Natural killer cell (primary cell): ENCODE measurements around the gene LHPP. TPM values are rescaled to one million over a fixed set of nuclear protein-coding genes. Genes with fewer than 3 reads are reported as not detected.

Experiments
- ATAC-seq, 3 donors: fragments of 150-1000 bp in 2 of 3; fragments of 200-7000 bp in 1 of 3; cut with Tn5 transposase; 1 replicate in 1 of 3; 2 replicates in 2 of 3; pipeline ENCODE4 v1.10.0; 2021; ENCODE audit warnings: mild to moderate bottlenecking in 2 of 3, moderate library complexity in 2 of 3
- DNase-seq, 2 donors: peaks; one replicate each; pipeline versions ENCODE4 v3.0.0 to v3.0.0-alpha.2; 2013 to 2021; ENCODE audit warnings: mixed read lengths in 1 of 2
- H3K27ac ChIP-seq: one replicate; pipeline ENCODE4 v1.5.1; 2013; ENCODE audit warnings: mild to moderate bottlenecking, low read length
- H3K27me3 ChIP-seq: one replicate; pipeline ENCODE4 v1.6.1; 2013; ENCODE audit warnings: low read length; ENCODE audit not compliant: control insufficient read depth, insufficient read depth
- H3K36me3 ChIP-seq: one replicate; pipeline ENCODE4 v1.6.1; 2013; ENCODE audit warnings: low read length; ENCODE audit not compliant: control insufficient read depth, insufficient read depth
- H3K4me1 ChIP-seq: one replicate; pipeline ENCODE4 v1.6.1; 2013; ENCODE audit warnings: low read length; ENCODE audit not compliant: control insufficient read depth, insufficient read depth
- H3K4me3 ChIP-seq: one replicate; pipeline ENCODE4 v1.5.1; 2013; ENCODE audit warnings: low read length
- H3K9me3 ChIP-seq: one replicate; pipeline ENCODE4 v1.6.1; 2013; ENCODE audit warnings: low read length; ENCODE audit not compliant: control insufficient read depth, insufficient read depth
- H3K27ac Mint-ChIP-seq, 2 donors: one replicate each; pipeline ENCODE4 v1.8.0; 2022; ENCODE audit warnings: mild to moderate bottlenecking in 2 of 2, mixed read lengths in 2 of 2, moderate library complexity in 1 of 2
- H3K27me3 Mint-ChIP-seq, 2 donors: one replicate each; pipeline ENCODE4 v1.8.0; 2022; ENCODE audit warnings: low read depth in 2 of 2, mixed read lengths in 2 of 2
- H3K36me3 Mint-ChIP-seq: one replicate; pipeline ENCODE4 v1.8.0; 2022; ENCODE audit warnings: mixed read lengths
- H3K4me1 Mint-ChIP-seq, 2 donors: one replicate each; pipeline ENCODE4 v1.8.0; 2022; ENCODE audit warnings: mixed read lengths in 2 of 2
- H3K4me3 Mint-ChIP-seq: one replicate; pipeline ENCODE4 v1.8.0; 2022; ENCODE audit warnings: mild to moderate bottlenecking, moderate library complexity, mixed read lengths
- H3K9me3 Mint-ChIP-seq, 2 donors: one replicate each; pipeline ENCODE4 v1.8.0; 2022; ENCODE audit warnings: mixed read lengths in 2 of 2
- CTCF ChIP-seq: fragments of 200-600 bp; IDR thresholded peaks from one replicate; pipeline ENCODE4 v1.8.0; 2022; ENCODE audit warnings: antibody characterized with exemption
- WGBS: methylation state at CpG from one replicate; pipeline ENCODE4 v1.1.7; 2013; ENCODE audit warnings: missing lambda C conversion rate; ENCODE audit not compliant: insufficient coverage; 5-methylcytosine and 5-hydroxymethylcytosine counted together
- intact Hi-C: fragments of 100-400 bp; cut with micrococcal nuclease; formaldehyde crosslinking; loops from one replicate; pipeline ENCODE4 v1.14.2; 2022
- total RNA-seq, 4 donors: library from RNA; stranded (reverse); fragments of 120-200 nt in 1 of 4; gene quantifications; one replicate each; pipeline versions ENCODE4 v1.2.3 to v1.2.4, GENCODE V29; 2013 to 2022

LHPP gene
- total RNA-seq, 3 donors from 2014 or later (not counting 1 experiment from before 2014, with no cell fraction given): 12.3 to 19.3 (median 14.8) TPM

- Mint-ChIP-seq H3K4me1 (peaks cover 0 to 6% of the 10 kb centered on the region in 2 donors), H3K4me3 (no peak overlapping the region), H3K36me3 (no peaks in the 10 kb centered on the region), H3K9me3 (no peaks in the 10 kb centered on the region), H3K27ac (no peak overlapping the region), H3K27me3 (no peaks in the 10 kb centered on the region)
- no peaks in the 10 kb centered on the region for H3K27me3 ChIP-seq
- ATAC-seq (no peak), DNase-seq (no peak)
- no peaks in the 10 kb centered on the region for H3K9me3 ChIP-seq
- WGBS: 85% methylated on average over 8 of the region's 9 CpGs
- H3K27ac ChIP-seq: no peak overlapping the region
- intact Hi-C loops: no loop called here
- H3K36me3 ChIP-seq: no peaks in the 10 kb centered on the region
- H3K4me1 ChIP-seq: no peaks in the 10 kb centered on the region
- no peak for TF ChIP-seq CTCF
- no peak overlapping the region for H3K4me3 ChIP-seq
Observed at GRCh38 chr10:124474514-124475070, 13.0 kb downstream of the LHPP start.

GRCh38 chr10:124476043-124476725 lies 14.6 kb downstream of the LHPP start:
- no peak for TF ChIP-seq CTCF
- Mint-ChIP-seq H3K27me3 (no peaks in the 10 kb centered on the region), H3K36me3 (no peaks in the 10 kb centered on the region)

GRCh38 chr10:124477614-124478363 lies 16.2 kb downstream of the LHPP start:
- no peaks in the 10 kb centered on the region for H3K27me3 Mint-ChIP-seq
- H3K4me3 ChIP-seq: no peak overlapping the region
- intact Hi-C loops: no loop called here
- peaks cover 0 to 4% of the 10 kb centered on the region in 2 donors for H3K4me1 Mint-ChIP-seq
- 87% methylated on average over 11 of the region's 11 CpGs for WGBS
- no peak overlapping the region for H3K27ac ChIP-seq
- no peaks in the 10 kb centered on the region for H3K9me3 Mint-ChIP-seq
- no peaks in the 10 kb centered on the region for H3K9me3 ChIP-seq
- H3K4me3 Mint-ChIP-seq: no peak overlapping the region
- no peak overlapping the region for H3K27ac Mint-ChIP-seq
- DNase-seq (no peak), ATAC-seq (no peak)
- H3K36me3 Mint-ChIP-seq: no peaks in the 10 kb centered on the region
- no peak for TF ChIP-seq CTCF
- H3K27me3 ChIP-seq: no peaks in the 10 kb centered on the region
- no peaks in the 10 kb centered on the region for H3K36me3 ChIP-seq
- H3K4me1 ChIP-seq: no peaks in the 10 kb centered on the region

More at GRCh38 chr10:124476043-124476725, 14.6 kb downstream of the LHPP start:
- Mint-ChIP-seq H3K27ac (no peak overlapping the region), H3K4me3 (no peak overlapping the region), H3K9me3 (no peaks in the 10 kb centered on the region), H3K4me1 (peaks cover 0 to 4% of the 10 kb centered on the region in 2 donors)
- WGBS: 94% methylated on average over 23 of the region's 23 CpGs
- DNase-seq: no peak
- no peak for ATAC-seq
- intact Hi-C loops: no loop called here
- H3K4me3 ChIP-seq: no peak overlapping the region
- H3K27ac ChIP-seq: no peak overlapping the region
- no peaks in the 10 kb centered on the region for H3K4me1 ChIP-seq
- H3K27me3 ChIP-seq: no peaks in the 10 kb centered on the region
- H3K36me3 ChIP-seq: no peaks in the 10 kb centered on the region
- H3K9me3 ChIP-seq: no peaks in the 10 kb centered on the region
